Esophagus muscularis mucosa (tissue), 4 donors: ENCODE results near the gene DDR1.

ENCODE experiments used
- CTCF ChIP-seq, 3 experiments: fragments of 200-600 bp in 2 of 3; fragments of 450-650 bp in 1 of 3; sonication (generic) in 2 of 3; IDR thresholded peaks; one replicate each; pipeline ENCODE4 v1.5.1; 2017 to 2019; ENCODE audit warnings: antibody characterized with exemption in 3 of 3, mild to moderate bottlenecking in 2 of 3, moderate library complexity in 1 of 3
- EP300 ChIP-seq: sonication (generic); formaldehyde crosslinking; IDR thresholded peaks from one replicate; pipeline ENCODE4 v1.6.1; 2017; ENCODE audit warnings: antibody characterized with exemption
- POLR2A ChIP-seq: fragments of 450-650 bp; IDR thresholded peaks from one replicate; pipeline ENCODE4 v1.6.1; 2017; ENCODE audit warnings: antibody characterized with exemption, moderate library complexity, mild to moderate bottlenecking, low read depth
- POLR2AphosphoS5 ChIP-seq, 2 donors: sonication (generic); formaldehyde crosslinking; IDR thresholded peaks; one replicate each; pipeline ENCODE4 v1.6.1; 2017; ENCODE audit warnings: antibody characterized with exemption in 2 of 2

DNA sequence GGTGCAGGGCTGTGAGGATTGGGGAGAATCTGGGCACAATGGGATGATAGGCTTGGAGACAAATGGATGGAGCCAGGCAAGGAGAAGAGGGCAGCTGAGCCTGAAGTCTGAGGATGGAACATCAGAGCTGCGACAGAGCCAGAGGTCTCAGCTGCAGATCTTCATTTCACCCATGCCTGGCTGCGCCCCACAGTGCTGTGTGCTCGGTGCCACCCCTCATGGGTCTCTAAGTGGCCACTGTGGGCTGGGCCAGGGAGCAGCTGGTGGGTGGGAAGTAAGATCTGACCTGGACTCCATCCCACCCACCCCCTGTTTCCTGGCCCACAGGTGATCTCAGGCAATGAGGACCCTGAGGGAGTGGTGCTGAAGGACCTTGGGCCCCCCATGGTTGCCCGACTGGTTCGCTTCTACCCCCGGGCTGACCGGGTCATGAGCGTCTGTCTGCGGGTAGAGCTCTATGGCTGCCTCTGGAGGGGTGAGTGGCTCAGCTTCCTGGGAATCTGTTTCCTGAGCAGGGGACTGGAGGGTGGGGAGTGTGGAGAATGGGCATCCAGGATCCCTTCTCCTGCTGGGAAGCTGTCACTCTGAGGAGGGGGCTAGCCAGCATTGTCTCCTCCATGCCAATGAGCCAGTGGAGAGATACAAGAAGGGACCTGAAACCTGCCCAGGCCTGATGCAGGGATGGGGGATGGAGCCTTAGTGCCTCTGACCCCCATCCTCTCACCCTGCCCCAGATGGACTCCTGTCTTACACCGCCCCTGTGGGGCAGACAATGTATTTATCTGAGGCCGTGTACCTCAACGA, 6.5 kb downstream of the DDR1 start:
- TF ChIP-seq CTCF (IDR thresholded peaks at IDR 0.05) = no peak
- TF ChIP-seq POLR2A = no peak
- TF ChIP-seq EP300 = no peak
- no peak for TF ChIP-seq POLR2AphosphoS5 (IDR thresholded peaks at IDR 0.05)
